HFFc6 (cell line): ENCODE measurements around the gene PPP1R9A. TPM values are rescaled to one million over a fixed set of nuclear protein-coding genes. Genes with fewer than 3 reads are reported as not detected.

Source experiments
- DNase-seq: peaks from one replicate; pipeline ENCODE4 v3.0.0-alpha.2; 2018
- H3K27ac Mint-ChIP-seq: 2 replicates; pipeline ENCODE4 v1.8.0; 2020; ENCODE audit warnings: mild to moderate bottlenecking, mixed read lengths
- H3K27me3 Mint-ChIP-seq: 2 replicates; pipeline ENCODE4 v1.8.0; 2021; ENCODE audit warnings: mild to moderate bottlenecking, moderate library complexity, mixed read lengths; ENCODE audit not compliant: insufficient read depth
- H3K36me3 Mint-ChIP-seq: 2 replicates; pipeline ENCODE4 v1.8.0; 2021; ENCODE audit warnings: low read depth, mixed read lengths
- H3K4me1 Mint-ChIP-seq: 2 replicates; pipeline ENCODE4 v1.8.0; 2020; ENCODE audit warnings: low read depth, mixed read lengths
- H3K4me3 Mint-ChIP-seq: 2 replicates; pipeline ENCODE4 v1.8.0; 2020; ENCODE audit warnings: mild to moderate bottlenecking, moderate library complexity, mixed read lengths
- H3K9me3 Mint-ChIP-seq: 2 replicates; pipeline ENCODE4 v1.8.0; 2020; ENCODE audit warnings: mild to moderate bottlenecking, mixed read lengths
- CTCF ChIP-seq: fragments of 200-600 bp; sonication (generic); IDR thresholded peaks from 2 replicates; pipeline ENCODE4 v1.5.0; 2021; ENCODE audit warnings: antibody characterized with exemption, mild to moderate bottlenecking
- total RNA-seq, 6 experiments: library from RNA; stranded (reverse); fragmentation: NEBNext Ultra II Directional; extraction: Animal tissue kit (Norgen Biotek cat#: 25700); gene quantifications; 2 replicates in 1 of 6; 3 replicates in 5 of 6; pipeline ENCODE4 v1.2.3, GENCODE V29; 2021

Gene PPP1R9A
- total RNA-seq, 6 experiments from 2014 or later = not detected

DNA sequence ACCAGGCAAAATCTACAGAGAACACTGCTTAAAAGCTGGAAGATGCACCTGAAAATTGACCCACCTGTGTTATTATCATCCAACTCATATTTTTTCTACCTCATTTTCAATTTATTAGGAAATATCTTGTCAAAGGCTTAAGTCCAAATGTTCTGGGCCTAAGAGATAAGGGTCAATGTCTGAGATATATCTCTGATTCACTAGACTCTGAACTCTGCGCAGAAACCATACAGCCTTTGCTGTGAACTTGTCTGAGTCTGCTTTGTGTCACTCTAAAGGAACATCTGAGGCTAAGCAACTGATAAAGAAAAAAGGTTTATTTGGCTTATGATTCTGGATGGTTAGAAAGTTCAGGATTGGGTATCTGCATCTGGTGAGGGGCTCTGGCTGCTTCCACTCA lies 413.3 kb downstream of the PPP1R9A start:
- no peak overlapping the region for H3K4me3 Mint-ChIP-seq
- H3K4me1 Mint-ChIP-seq = no peaks in the 10 kb centered on the region
- no peak for TF ChIP-seq CTCF
- no peaks in the 10 kb centered on the region for H3K36me3 Mint-ChIP-seq
- no peak overlapping the region for H3K27ac Mint-ChIP-seq
- peaks cover 8% of the 10 kb centered on the region; the same call in 1 of the 2 replicates for H3K9me3 Mint-ChIP-seq
- H3K27me3 Mint-ChIP-seq = no peaks in the 10 kb centered on the region
- no peak for DNase-seq

DNA sequence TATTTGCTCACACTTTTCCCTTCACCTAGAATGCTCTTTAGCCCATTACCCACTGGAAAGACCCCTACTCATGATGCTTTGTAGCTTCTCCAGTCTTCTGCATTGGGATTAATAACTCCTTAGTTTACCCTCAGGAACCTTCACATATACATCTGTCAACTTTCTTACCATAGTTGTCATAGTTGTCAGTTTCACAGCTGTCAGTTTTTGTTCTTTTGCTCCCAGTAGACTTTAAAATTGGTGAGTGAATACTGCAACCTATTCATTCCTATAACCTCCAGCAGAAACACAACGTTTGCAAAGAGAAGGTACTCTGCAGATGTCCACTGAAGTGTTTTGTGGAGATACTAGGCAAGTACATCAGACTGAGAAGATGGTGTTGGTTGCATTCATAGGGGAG lies 414.3 kb downstream of the PPP1R9A start:
- H3K4me1 Mint-ChIP-seq = no peaks in the 10 kb centered on the region
- TF ChIP-seq CTCF = no peak
- DNase-seq = no peak
- no peaks in the 10 kb centered on the region for H3K27me3 Mint-ChIP-seq
- no peak overlapping the region for H3K4me3 Mint-ChIP-seq
- no peaks in the 10 kb centered on the region for H3K36me3 Mint-ChIP-seq
- H3K9me3 Mint-ChIP-seq = peaks cover 8% of the 10 kb centered on the region; the same call in 1 of the 2 replicates
- no peak overlapping the region for H3K27ac Mint-ChIP-seq

GRCh38 chr7:95322396-95322795 lies 415.0 kb downstream of the PPP1R9A start:
- no peak for DNase-seq
- no peak for TF ChIP-seq CTCF
- H3K4me3 Mint-ChIP-seq = no peak overlapping the region
- H3K36me3 Mint-ChIP-seq = no peaks in the 10 kb centered on the region
- H3K4me1 Mint-ChIP-seq = no peaks in the 10 kb centered on the region
- no peak overlapping the region for H3K27ac Mint-ChIP-seq
- H3K9me3 Mint-ChIP-seq = peaks cover 8% of the 10 kb centered on the region; the same call in 1 of the 2 replicates
- H3K27me3 Mint-ChIP-seq = no peaks in the 10 kb centered on the region

GRCh38 chr7:95322854-95323253 lies 415.5 kb downstream of the PPP1R9A start:
- DNase-seq = no peak
- Mint-ChIP-seq H3K27ac (no peak overlapping the region), H3K4me1 (no peaks in the 10 kb centered on the region), H3K9me3 (peaks cover 8% of the 10 kb centered on the region; the same call in 1 of the 2 replicates), H3K4me3 (no peak overlapping the region), H3K36me3 (no peaks in the 10 kb centered on the region), H3K27me3 (no peaks in the 10 kb centered on the region)
- no peak for TF ChIP-seq CTCF

- Mint-ChIP-seq H3K4me1 (no peaks in the 10 kb centered on the region), H3K9me3 (peaks cover 4% of the 10 kb centered on the region; the same call in 1 of the 2 replicates), H3K4me3 (no peak overlapping the region), H3K27me3 (no peaks in the 10 kb centered on the region), H3K27ac (no peak overlapping the region), H3K36me3 (no peaks in the 10 kb centered on the region)
- TF ChIP-seq CTCF = no peak
- DNase-seq = no peak
These were observed 416.2 kb downstream of the PPP1R9A start for GRCh38 chr7:95323410-95324129.
